Right cardiac atrium (tissue), 5 donors: ENCODE results near the gene TRAPPC2B. TPM values are rescaled to one million over a fixed set of nuclear protein-coding genes. Genes with fewer than 3 reads are reported as not detected.

Experiments
- ATAC-seq, 2 donors: fragments of 200-7000 bp; cut with Tn5 transposase; one replicate each; pipeline versions ENCODE4 v1.8.0 to v1.9.1; 2020; ENCODE audit warnings: moderate library complexity in 2 of 2, mild to moderate bottlenecking in 1 of 2
- DNase-seq, 3 donors: peaks; one replicate each; pipeline ENCODE4 v3.0.0-alpha.2; 2020
- H3K27ac ChIP-seq: one replicate; pipeline ENCODE4 v1.5.1; 2013; ENCODE audit warnings: mild to moderate bottlenecking, low read length, control low read depth, moderate library complexity
- H3K27me3 ChIP-seq: one replicate; pipeline ENCODE4 v1.6.1; 2013; ENCODE audit not compliant: control insufficient read depth, insufficient read depth
- H3K4me1 ChIP-seq: one replicate; pipeline ENCODE4 v1.6.1; 2013; ENCODE audit warnings: low read length; ENCODE audit not compliant: control insufficient read depth, insufficient read depth
- H3K4me3 ChIP-seq: one replicate; pipeline ENCODE4 v1.5.1; 2013; ENCODE audit warnings: low read length, control low read depth
- H3K9me3 ChIP-seq: one replicate; pipeline ENCODE4 v1.6.1; 2013; ENCODE audit warnings: low read length; ENCODE audit not compliant: control insufficient read depth
- WGBS: extraction: QIAGEN DNeasy Blood & Tissue Kit; methylation state at CpG from one replicate; pipeline ENCODE4 v1.1.7; 2013; 5-methylcytosine and 5-hydroxymethylcytosine counted together
- intact Hi-C, 4 donors: fragments of 100-400 bp; cut with DNase I; formaldehyde crosslinking; loops; one replicate each; pipeline versions ENCODE4 v1.11.0 to v1.14.0; 2022 to 2023
- polyA plus RNA-seq: library from polyadenylated mRNA; stranded (reverse); fragments of 200-250 nt; gene quantifications from one replicate; pipeline ENCODE4 v1.2.3, GENCODE V29; 2013
- total RNA-seq, 4 donors: library from RNA; stranded (reverse); fragmentation: NEBNext Ultra II Directional; extraction: Animal tissue kit (Norgen Biotek cat#: 25700); gene quantifications; one replicate each; pipeline ENCODE4 v1.2.1, GENCODE V29; 2021
- donor health status: healthy with polysubstance abuse.
- donor health status: DM: no; HTN: yes; CAD: no.
- donor health status: DM: no; HTN: no; CAD: no.
- donor health status: DM: no; HTN: yes; CAD: no; lungs with severe emphysema.
- donor health status: DM: yes; HTN: yes; CAD: no.

TRAPPC2B gene
- total and polyA plus RNA-seq, 5 donors, result 10.8 to 38.6 (median 12.4) TPM

GRCh38 chr19:57403737-57404563 lies 40.6 kb downstream of the TRAPPC2B start:
- intact Hi-C loops, result no loop called here
- Histone ChIP-seq H3K4me3 (no peak overlapping the region), H3K4me1 (peaks cover 2% of the 10 kb centered on the region), H3K27ac (no peak overlapping the region), H3K9me3 (peaks cover 3% of the 10 kb centered on the region), H3K27me3 (no peaks in the 10 kb centered on the region)
- WGBS, result 89% methylated on average over 9 of the region's 9 CpGs
- ATAC-seq (no peak), DNase-seq (no peak)

DNA sequence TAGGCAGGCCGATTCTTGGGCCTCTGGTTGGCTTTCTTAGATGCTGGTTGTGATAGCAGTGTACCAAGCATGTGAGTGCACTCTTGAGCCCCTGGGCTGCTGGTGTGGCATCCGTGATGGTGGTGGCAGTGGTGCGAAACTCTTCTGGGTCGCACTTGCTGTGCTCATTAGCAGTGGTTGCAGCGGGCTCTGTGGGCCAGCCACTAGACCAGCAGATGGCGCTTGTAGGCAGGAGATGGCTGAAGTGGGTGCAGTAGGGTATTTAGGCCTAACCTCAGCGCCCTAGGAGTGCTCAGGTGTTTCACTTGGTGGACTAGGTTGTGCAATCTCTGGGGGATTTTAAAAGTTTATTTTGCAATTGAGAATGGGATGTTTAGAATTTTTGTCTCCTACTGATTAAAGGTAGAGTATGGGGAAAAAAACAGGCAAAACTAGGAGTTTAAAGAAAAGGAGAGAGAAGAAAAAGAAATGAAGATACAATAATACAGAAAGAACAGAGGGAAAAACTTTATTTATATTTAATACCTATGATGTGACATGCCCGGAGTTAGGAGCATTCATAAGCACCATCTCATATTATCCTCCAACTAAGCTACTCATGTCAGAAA lies 43.3 kb downstream of the TRAPPC2B start:
- ATAC-seq, result peak; percentile 45 to 69

DNA sequence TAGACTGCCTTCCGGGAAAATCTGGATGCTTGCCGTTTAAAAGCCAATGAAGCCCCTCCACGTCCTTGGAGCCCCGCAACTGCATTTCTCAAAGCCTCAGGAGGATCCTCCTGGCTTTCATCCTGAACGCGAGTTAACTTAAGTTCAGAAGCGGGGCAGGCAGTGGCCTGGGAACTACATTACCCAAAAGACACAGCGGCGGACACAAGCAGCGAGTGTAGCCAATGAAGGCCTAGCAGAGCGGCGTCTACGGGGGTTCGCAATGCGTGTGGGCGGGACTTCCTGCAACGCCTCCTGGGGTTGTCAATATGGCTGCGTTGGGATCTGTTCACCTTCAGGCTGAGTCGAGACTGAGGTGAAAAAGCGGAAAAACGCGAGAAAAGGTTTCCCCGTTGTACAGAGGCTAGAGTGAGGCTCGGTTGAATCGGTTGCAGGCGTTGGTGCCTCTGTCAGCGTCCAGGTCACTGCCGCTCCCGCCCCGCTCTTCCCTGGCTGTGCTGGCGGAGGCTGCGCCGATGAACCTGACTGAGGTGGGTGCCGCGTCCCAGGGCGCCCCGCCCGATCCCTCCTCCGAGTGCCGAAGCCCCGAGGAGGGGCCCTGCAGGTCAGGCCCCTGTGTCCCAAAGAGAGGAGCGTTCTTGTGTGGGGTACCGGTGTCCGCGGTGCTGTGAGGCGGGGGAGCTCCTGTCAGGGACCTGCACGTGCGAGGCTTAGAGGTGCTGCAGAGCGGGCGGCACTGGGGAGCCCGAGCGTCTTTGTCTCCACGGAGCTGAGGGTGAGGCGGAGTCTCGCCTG lies 47.7 kb downstream of the TRAPPC2B start, which contains the start of gene ZNF17:
TSS of gene ZNF17 (plus strand) at position 285 of the 795 bp plus-strand sequence. CDS start 2,455 bp downstream, outside the sequence.
- ATAC-seq (peak; percentile 100), DNase-seq (peak; percentile 95 to 98 (median 97))
- intact Hi-C loops, result no loop called here
- H3K4me3 ChIP-seq, result peak within 1 kb of the TSS; percentile 94
- peak within 1 kb of the TSS; percentile 90 for H3K27ac ChIP-seq
- H3K27me3 ChIP-seq, result no peaks in the 10 kb centered on the region
- WGBS, result under 1% methylated on average over 55 of the region's 55 CpGs
- no peaks in the 10 kb centered on the region for H3K9me3 ChIP-seq
- peaks cover 2% of the 10 kb centered on the region for H3K4me1 ChIP-seq

More for the DNA sequence above, 43.3 kb downstream of the TRAPPC2B start:
- H3K27ac ChIP-seq, result no peak overlapping the region
- H3K4me1 ChIP-seq, result peaks cover 2% of the 10 kb centered on the region
- H3K27me3 ChIP-seq, result no peaks in the 10 kb centered on the region
- 12% methylated on average over 8 of the region's 8 CpGs for WGBS
- intact Hi-C loops, result no loop called here
- DNase-seq, result peak; percentile 60 to 75 (median 74)
- H3K4me3 ChIP-seq, result no peak overlapping the region
- H3K9me3 ChIP-seq, result peaks cover 2% of the 10 kb centered on the region

Other genes with a start within 250 kb of the TRAPPC2B start
- not detected for gene USP29, start 243.6 kb upstream of the TRAPPC2B start, total RNA-seq
- gene USP29, start 243.6 kb upstream of the TRAPPC2B start, polyA plus RNA-seq, result not detected
- not detected for gene ZIM3, start 218.3 kb upstream of the TRAPPC2B start, total RNA-seq
- not detected for gene ZIM3, start 218.3 kb upstream of the TRAPPC2B start, polyA plus RNA-seq
- gene DUXA, start 196.1 kb upstream of the TRAPPC2B start, total RNA-seq, result not detected
- gene DUXA, start 196.1 kb upstream of the TRAPPC2B start, polyA plus RNA-seq, result not detected
- 10 to 100 TPM; 16.9 to 26.8 (median 18.7) TPM for gene ZNF264, start 172.1 kb upstream of the TRAPPC2B start, total RNA-seq
- 4.4 TPM for gene ZNF264, start 172.1 kb upstream of the TRAPPC2B start, polyA plus RNA-seq
- gene AURKC, start 132.5 kb upstream of the TRAPPC2B start, total RNA-seq, result 1 to 10 TPM; 1.5 to 2.0 (median 1.6) TPM
- 1.2 TPM for gene AURKC, start 132.5 kb upstream of the TRAPPC2B start, polyA plus RNA-seq
- 10 to 100 TPM in 2 of 4 donors, 1 to 10 TPM in 2; 9.3 to 14.6 (median 10.0) TPM for gene ZNF805, start 122.9 kb upstream of the TRAPPC2B start, total RNA-seq
- 1.3 TPM for gene ZNF805, start 122.9 kb upstream of the TRAPPC2B start, polyA plus RNA-seq
- gene ZNF460, start 83.1 kb upstream of the TRAPPC2B start, total RNA-seq, result 10 to 100 TPM; 30.6 to 46.5 (median 36.1) TPM
- gene ZNF460, start 83.1 kb upstream of the TRAPPC2B start, polyA plus RNA-seq, result 3.5 TPM
- 1 to 10 TPM; 5.8 to 7.6 (median 6.6) TPM for gene ZNF543, start 43.1 kb upstream of the TRAPPC2B start, total RNA-seq
- 2.1 TPM for gene ZNF543, start 43.1 kb upstream of the TRAPPC2B start, polyA plus RNA-seq
- gene ZNF304, start 12.3 kb upstream of the TRAPPC2B start, total RNA-seq, result 10 to 100 TPM in 3 of 4 donors, 1 to 10 TPM in 1; 8.5 to 12.6 (median 11.2) TPM
- 3.9 TPM for gene ZNF304, start 12.3 kb upstream of the TRAPPC2B start, polyA plus RNA-seq
- gene ZNF547, start within 50 bp of the TRAPPC2B start, total RNA-seq, result 1 to 10 TPM; 3.0 to 5.6 (median 4.6) TPM
- gene ZNF547, start within 50 bp of the TRAPPC2B start, polyA plus RNA-seq, result 2.7 TPM
- gene ZNF548, start 26.3 kb downstream of the TRAPPC2B start, total RNA-seq, result 10 to 100 TPM; 13.4 to 20.1 (median 16.8) TPM
- 10.7 TPM for gene ZNF548, start 26.3 kb downstream of the TRAPPC2B start, polyA plus RNA-seq
- 10 to 100 TPM in 3 of 4 donors, 1 to 10 TPM in 1; 8.7 to 12.1 (median 10.8) TPM for gene ZNF17, start 47.6 kb downstream of the TRAPPC2B start, total RNA-seq
- gene ZNF17, start 47.6 kb downstream of the TRAPPC2B start, polyA plus RNA-seq, result 3.6 TPM
- gene ZNF749, start 71.8 kb downstream of the TRAPPC2B start, total RNA-seq, result 1 to 10 TPM; 2.5 to 5.4 (median 3.3) TPM
- 1.9 TPM for gene ZNF749, start 71.8 kb downstream of the TRAPPC2B start, polyA plus RNA-seq
- gene VN1R1, start 93.6 kb downstream of the TRAPPC2B start, total RNA-seq, result 1 to 10 TPM; 3.3 to 4.3 (median 3.4) TPM
- 2.3 TPM for gene VN1R1, start 93.6 kb downstream of the TRAPPC2B start, polyA plus RNA-seq
- 10 to 100 TPM; 19.7 to 23.5 (median 21.1) TPM for gene ZNF772, start 114.0 kb downstream of the TRAPPC2B start, total RNA-seq
- 5.3 TPM for gene ZNF772, start 114.0 kb downstream of the TRAPPC2B start, polyA plus RNA-seq
- gene ZNF419, start 124.2 kb downstream of the TRAPPC2B start, total RNA-seq, result 10 to 100 TPM in 1 of 4 donors, 1 to 10 TPM in 3; 8.2 to 10.2 (median 8.9) TPM
- 6.7 TPM for gene ZNF419, start 124.2 kb downstream of the TRAPPC2B start, polyA plus RNA-seq
- 1 to 10 TPM; 5.7 to 7.6 (median 6.9) TPM for gene ZNF773, start 136.4 kb downstream of the TRAPPC2B start, total RNA-seq
- gene ZNF773, start 136.4 kb downstream of the TRAPPC2B start, polyA plus RNA-seq, result 3.8 TPM
- gene ZNF549, start 163.8 kb downstream of the TRAPPC2B start, total RNA-seq, result 1 to 10 TPM; 4.4 to 4.8 (median 4.5) TPM
- gene ZNF549, start 163.8 kb downstream of the TRAPPC2B start, polyA plus RNA-seq, result 2.0 TPM
- 1 to 10 TPM; 6.7 to 9.5 (median 7.9) TPM for gene ZNF550, start 196.3 kb downstream of the TRAPPC2B start, total RNA-seq
- 3.1 TPM for gene ZNF550, start 196.3 kb downstream of the TRAPPC2B start, polyA plus RNA-seq
- 1 to 10 TPM; 4.7 to 5.9 (median 4.8) TPM for gene ZNF416, start 215.4 kb downstream of the TRAPPC2B start, total RNA-seq
- gene ZNF416, start 215.4 kb downstream of the TRAPPC2B start, polyA plus RNA-seq, result 2.4 TPM
- 1 to 10 TPM; 5.0 to 6.3 (median 5.5) TPM for gene ZIK1, start 220.6 kb downstream of the TRAPPC2B start, total RNA-seq
- gene ZIK1, start 220.6 kb downstream of the TRAPPC2B start, polyA plus RNA-seq, result 2.0 TPM
- gene ZNF530, start 236.3 kb downstream of the TRAPPC2B start, total RNA-seq, result 1 to 10 TPM; 3.7 to 5.9 (median 5.0) TPM
- gene ZNF530, start 236.3 kb downstream of the TRAPPC2B start, polyA plus RNA-seq, result 8.4 TPM